Heart right ventricle (tissue), 16 donors: Measurements from ENCODE around the gene ZBTB7A. TPM values are rescaled to one million over a fixed set of nuclear protein-coding genes. Genes with fewer than 3 reads are reported as not detected.

Experiments used
- ATAC-seq, 8 donors: fragments of 200-7000 bp; cut with Tn5 transposase; one replicate each; pipeline ENCODE4 v1.9.1; 2020; ENCODE audit warnings: mild to moderate bottlenecking in 8 of 8, moderate library complexity in 8 of 8, moderate number of reproducible peaks in 1 of 8
- DNase-seq, 2 donors: peaks; one replicate each; pipeline ENCODE4 v3.0.0-alpha.2; 2020
- H3K27ac ChIP-seq, 10 donors: fragments of 200-600 bp; sonication (generic) in 2 of 10; one replicate each; pipeline versions ENCODE4 v1.5.0 to v1.8.0; 2020 to 2022; ENCODE audit warnings: mild to moderate bottlenecking in 3 of 10
- H3K27me3 ChIP-seq, 7 donors: fragments of 200-600 bp; one replicate each; pipeline ENCODE4 v1.8.0; 2021 to 2022; ENCODE audit warnings: mild to moderate bottlenecking in 2 of 7
- H3K36me3 ChIP-seq, 9 donors: fragments of 200-600 bp; sonication (generic) in 1 of 9; one replicate each; pipeline versions ENCODE4 v1.5.0 to v1.8.0; 2020 to 2022; ENCODE audit warnings: mild to moderate bottlenecking in 2 of 9
- H3K4me1 ChIP-seq, 9 donors: fragments of 200-600 bp; sonication (generic) in 1 of 9; one replicate each; pipeline versions ENCODE4 v1.5.0 to v1.8.0; 2020 to 2022; ENCODE audit warnings: mild to moderate bottlenecking in 4 of 9
- H3K4me3 ChIP-seq, 10 donors: fragments of 200-600 bp; sonication (generic) in 2 of 10; one replicate each; pipeline versions ENCODE4 v1.5.0 to v1.8.0; 2020 to 2022; ENCODE audit warnings: mild to moderate bottlenecking in 7 of 10, moderate library complexity in 2 of 10
- H3K9me3 ChIP-seq, 11 donors: fragments of 200-600 bp in 10 of 11; sonication (generic) in 2 of 11; one replicate each; pipeline versions ENCODE4 v1.5.0 to v1.8.0; 2013 to 2022; ENCODE audit warnings: mild to moderate bottlenecking in 2 of 11, control low read depth in 1 of 11, moderate library complexity in 1 of 11
- CTCF ChIP-seq, 9 donors: fragments of 200-600 bp; sonication (generic) in 2 of 9; IDR thresholded peaks; one replicate each; pipeline versions ENCODE4 v1.5.0 to v1.8.0; 2021 to 2022; ENCODE audit warnings: antibody characterized with exemption in 9 of 9, mild to moderate bottlenecking in 5 of 9, moderate library complexity in 1 of 9
- WGBS, 2 donors: extraction: QIAGEN DNeasy Blood & Tissue Kit; methylation state at CpG; one replicate each; pipeline ENCODE4 v1.1.7; 2013; ENCODE audit warnings: inconsistent platforms in 1 of 2; 5-methylcytosine and 5-hydroxymethylcytosine counted together
- intact Hi-C, 10 donors: fragments of 100-400 bp; cut with DNase I; formaldehyde crosslinking; loops; one replicate each; pipeline versions ENCODE4 v1.11.1 to v1.14.2; 2022
- polyA plus RNA-seq, 2 donors: library from polyadenylated mRNA; stranded (reverse); fragments of 200-250 nt; gene quantifications; one replicate each; pipeline ENCODE4 v1.2.3, GENCODE V29; 2013
- total RNA-seq, 10 donors: library from RNA; stranded (reverse); fragmentation: NEBNext Ultra II Directional in 3 of 10; extraction: Animal tissue kit (Norgen Biotek cat#: 25700) in 3 of 10; gene quantifications; one replicate each; pipeline versions ENCODE4 v1.2.1 to v1.2.4, GENCODE V29; 2021 to 2023
- donor health status: Arrhythmogenic right ventricular cardiomyopathy.
- donor health status: ischemic (EF 13 %, LVEDD 7.1; RV severe dilation, severe dysfunction).
- donor health status: healthy with polysubstance abuse.
- donor health status: DM: no; HTN: yes; CAD: no.
- donor health status: DM: no; HTN: no; CAD: no.
- donor health status: ischemic (EF 25% LVEDD 6.9; RV normal size, moderate dysfunction).
- donor health status: ischemic (EF 25% LVEDD 5.7; RV mildly dilated, moderate dysfunction).
- donor health status: healthy.
- donor health status: DM: yes; HTN: yes; CAD: no.
- donor health status: Ischemic cardiomyopathy.
- donor health status: ischemic (EF 35%, LVEDD 5.7; RV mildly dilated, moderate dysfunction).
- donor health status: nonischemic (EF 11% LVEDD 7.7; RV severe dilation, severe dysfunction).
- donor health status: DM: yes; HTN: yes; CAD: no.
- donor health status: PGD.
- donor health status: ischemic (EF 29% LVEDD 5.4; RV normal size, mild dysfunction).
- donor health status: nonischemic (EF 23%, LVEDD 6.1; RV moderate dilation, normal function).

Gene ZBTB7A
- total and polyA plus RNA-seq, 12 donors = 9.6 to 40.5 (median 25.2) TPM

GRCh38 chr19:4058693-4059452, 7.8 kb downstream of the ZBTB7A start:
- TF ChIP-seq CTCF (IDR thresholded peaks at IDR 0.05) = no peak
- H3K4me1 ChIP-seq = peaks cover 56 to 71% (median 66%) of the 10 kb centered on the region in 9 donors
- ATAC-seq = peak in 7 of 8 donors; percentile 2 to 13 (median 4)
- no peaks in the 10 kb centered on the region for H3K9me3 ChIP-seq
- no peak for DNase-seq
- intact Hi-C loops = loop anchor here in 1 of 10 donors (5.0 kb wide), 1 partner anchor 47 kb away; no protein-coding TSS in a partner anchor
- H3K27ac ChIP-seq = peak overlapping the region; percentile 92 to 99 (median 98)
- WGBS, 2 donors = 47 to 57% methylated on average over 30 of the region's 30 CpGs
- H3K4me3 ChIP-seq = peak overlapping the region; percentile 14 to 91 (median 40)
- no peaks in the 10 kb centered on the region for H3K27me3 ChIP-seq
- peaks cover 0 to 50% (median 17%) of the 10 kb centered on the region in 9 donors for H3K36me3 ChIP-seq

GRCh38 chr19:4057931-4058692, 8.6 kb downstream of the ZBTB7A start:
- DNase-seq (peak; percentile 87), ATAC-seq (peak; percentile 66 to 73 (median 68))
- no peaks in the 10 kb centered on the region for H3K27me3 ChIP-seq
- peak in 4 of 9 donors; percentile 16 to 37 (median 28) for TF ChIP-seq CTCF (IDR thresholded peaks at IDR 0.05)
- intact Hi-C loops = loop anchor here in 1 of 10 donors (5.0 kb wide), 1 partner anchor 46 kb away; no protein-coding TSS in a partner anchor
- peak overlapping the region; percentile 92 to 99 (median 98) for H3K27ac ChIP-seq
- 39 to 40% methylated on average over 22 of the region's 22 CpGs for WGBS, 2 donors
- H3K4me3 ChIP-seq = peak overlapping the region in 9 of 10 donors; percentile 14 to 91 (median 44)
- H3K4me1 ChIP-seq = peaks cover 54 to 71% (median 62%) of the 10 kb centered on the region in 9 donors
- no peaks in the 10 kb centered on the region for H3K9me3 ChIP-seq
- H3K36me3 ChIP-seq = peaks cover 0 to 51% (median 21%) of the 10 kb centered on the region in 9 donors

GRCh38 chr19:4055209-4055552, 11.5 kb downstream of the ZBTB7A start:
- 93 to 96% methylated on average over 20 of the region's 20 CpGs for WGBS, 2 donors
- TF ChIP-seq CTCF (IDR thresholded peaks at IDR 0.05) = no peak
- Histone ChIP-seq H3K4me1 (peaks cover 38 to 64% (median 54%) of the 10 kb centered on the region in 9 donors), H3K27ac (no peak overlapping the region), H3K9me3 (no peaks in the 10 kb centered on the region), H3K27me3 (no peaks in the 10 kb centered on the region), H3K4me3 (no peak overlapping the region), H3K36me3 (peaks cover 0 to 66% (median 27%) of the 10 kb centered on the region in 9 donors)
- ATAC-seq (no peak), DNase-seq (no peak)
- intact Hi-C loops = loop anchor here in 1 of 10 donors (5.0 kb wide), 1 partner anchor 43 kb away; no protein-coding TSS in a partner anchor
